ENCODE results near the gene C1orf159.

DNA sequence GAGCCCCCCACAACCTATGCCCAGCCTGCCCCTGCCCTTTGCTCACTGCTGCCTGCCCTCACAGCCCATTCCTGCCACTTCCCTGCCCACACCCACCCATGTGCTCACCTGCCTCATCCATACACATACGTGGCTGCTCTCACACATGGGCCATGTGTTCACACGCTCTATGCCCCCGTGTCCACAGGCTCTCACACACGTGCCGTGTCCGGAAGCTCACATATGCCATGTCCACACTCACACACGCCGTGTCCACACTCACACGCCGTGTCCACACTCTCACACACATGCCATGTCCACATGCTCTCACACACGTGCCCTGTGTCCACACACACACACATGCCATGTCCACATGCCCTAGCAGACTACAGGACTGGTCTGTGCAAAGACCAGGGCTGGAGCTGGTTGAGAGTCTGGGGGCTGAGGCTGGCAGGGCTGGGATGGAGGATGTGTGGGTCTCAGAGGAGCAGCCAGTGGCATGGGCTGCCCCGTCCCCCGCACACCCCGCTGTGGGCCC, 41.2 kb downstream of the C1orf159 start:
- TF ChIP-seq POLR2A (IDR thresholded peaks at IDR 0.05) = no peak
- TF ChIP-seq, protein P1, sequence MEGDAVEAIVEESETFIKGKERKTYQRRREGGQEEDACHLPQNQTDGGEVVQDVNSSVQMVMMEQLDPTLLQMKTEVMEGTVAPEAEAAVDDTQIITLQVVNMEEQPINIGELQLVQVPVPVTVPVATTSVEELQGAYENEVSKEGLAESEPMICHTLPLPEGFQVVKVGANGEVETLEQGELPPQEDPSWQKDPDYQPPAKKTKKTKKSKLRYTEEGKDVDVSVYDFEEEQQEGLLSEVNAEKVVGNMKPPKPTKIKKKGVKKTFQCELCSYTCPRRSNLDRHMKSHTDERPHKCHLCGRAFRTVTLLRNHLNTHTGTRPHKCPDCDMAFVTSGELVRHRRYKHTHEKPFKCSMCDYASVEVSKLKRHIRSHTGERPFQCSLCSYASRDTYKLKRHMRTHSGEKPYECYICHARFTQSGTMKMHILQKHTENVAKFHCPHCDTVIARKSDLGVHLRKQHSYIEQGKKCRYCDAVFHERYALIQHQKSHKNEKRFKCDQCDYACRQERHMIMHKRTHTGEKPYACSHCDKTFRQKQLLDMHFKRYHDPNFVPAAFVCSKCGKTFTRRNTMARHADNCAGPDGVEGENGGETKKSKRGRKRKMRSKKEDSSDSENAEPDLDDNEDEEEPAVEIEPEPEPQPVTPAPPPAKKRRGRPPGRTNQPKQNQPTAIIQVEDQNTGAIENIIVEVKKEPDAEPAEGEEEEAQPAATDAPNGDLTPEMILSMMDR (IDR thresholded peaks at IDR 0.05) = no peak

Measured in esophagus squamous epithelium (tissue), 4 donors.